NCI-H2107 (cell line): Measurements from ENCODE around the gene ZNF235.
"Not testable (repeated sequence)": the region's sequence is repeated elsewhere in the genome, so short reads cannot be mapped to it uniquely, and the experiment has no call there.

Experiments
- DNase-seq: peaks from one replicate; lab custom pipeline; 2025; lab: John Stamatoyannopoulos, UW

The ZNF235 gene

GRCh38 chr19:44255705-44256411, 49.0 kb downstream of the ZNF235 start:
- no peak for DNase-seq

GRCh38 chr19:44254496-44254895, 50.3 kb downstream of the ZNF235 start:
- no peak for DNase-seq

GRCh38 chr19:44253392-44253791, 51.4 kb downstream of the ZNF235 start:
- not testable (repeated sequence) for DNase-seq

- DNase-seq, result not testable (repeated sequence)
These were observed 52.5 kb downstream of the ZNF235 start for GRCh38 chr19:44252332-44252731.

- no peak for DNase-seq
These were observed 68.4 kb downstream of the ZNF235 start for GRCh38 chr19:44236384-44236783.
